Measurements from ENCODE around the gene PCDHA7.

DNA sequence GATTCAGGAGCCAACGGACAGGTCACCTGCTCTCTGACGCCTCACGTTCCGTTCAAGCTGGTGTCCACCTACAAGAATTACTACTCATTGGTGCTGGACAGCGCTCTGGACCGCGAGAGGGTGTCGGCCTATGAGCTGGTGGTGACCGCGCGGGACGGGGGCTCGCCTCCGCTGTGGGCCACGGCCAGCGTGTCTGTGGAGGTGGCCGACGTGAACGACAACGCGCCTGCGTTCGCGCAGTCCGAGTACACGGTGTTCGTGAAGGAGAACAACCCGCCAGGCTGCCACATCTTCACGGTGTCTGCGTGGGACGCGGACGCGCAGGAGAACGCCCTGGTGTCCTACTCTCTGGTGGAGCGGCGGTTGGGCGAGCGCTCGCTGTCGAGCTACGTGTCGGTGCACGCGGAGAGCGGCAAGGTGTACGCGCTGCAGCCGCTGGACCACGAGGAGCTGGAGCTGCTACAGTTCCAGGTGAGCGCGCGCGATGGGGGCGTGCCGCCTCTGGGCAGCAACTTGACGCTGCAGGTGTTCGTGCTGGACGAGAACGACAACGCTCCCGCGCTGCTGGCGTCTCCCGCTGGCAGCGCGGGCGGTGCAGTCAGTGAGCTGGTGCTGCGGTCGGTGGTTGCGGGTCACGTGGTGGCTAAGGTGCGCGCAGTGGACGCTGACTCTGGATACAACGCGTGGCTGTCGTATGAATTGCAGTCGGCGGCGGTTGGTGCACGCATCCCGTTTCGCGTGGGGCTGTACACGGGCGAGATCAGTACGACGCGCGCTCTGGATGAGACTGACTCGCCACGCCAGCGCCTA, 23.3 kb downstream of the PCDHA7 start:
- TF ChIP-seq, protein P1, sequence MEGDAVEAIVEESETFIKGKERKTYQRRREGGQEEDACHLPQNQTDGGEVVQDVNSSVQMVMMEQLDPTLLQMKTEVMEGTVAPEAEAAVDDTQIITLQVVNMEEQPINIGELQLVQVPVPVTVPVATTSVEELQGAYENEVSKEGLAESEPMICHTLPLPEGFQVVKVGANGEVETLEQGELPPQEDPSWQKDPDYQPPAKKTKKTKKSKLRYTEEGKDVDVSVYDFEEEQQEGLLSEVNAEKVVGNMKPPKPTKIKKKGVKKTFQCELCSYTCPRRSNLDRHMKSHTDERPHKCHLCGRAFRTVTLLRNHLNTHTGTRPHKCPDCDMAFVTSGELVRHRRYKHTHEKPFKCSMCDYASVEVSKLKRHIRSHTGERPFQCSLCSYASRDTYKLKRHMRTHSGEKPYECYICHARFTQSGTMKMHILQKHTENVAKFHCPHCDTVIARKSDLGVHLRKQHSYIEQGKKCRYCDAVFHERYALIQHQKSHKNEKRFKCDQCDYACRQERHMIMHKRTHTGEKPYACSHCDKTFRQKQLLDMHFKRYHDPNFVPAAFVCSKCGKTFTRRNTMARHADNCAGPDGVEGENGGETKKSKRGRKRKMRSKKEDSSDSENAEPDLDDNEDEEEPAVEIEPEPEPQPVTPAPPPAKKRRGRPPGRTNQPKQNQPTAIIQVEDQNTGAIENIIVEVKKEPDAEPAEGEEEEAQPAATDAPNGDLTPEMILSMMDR (IDR thresholded peaks at IDR 0.05): no peak
- TF ChIP-seq POLR2A (IDR thresholded peaks at IDR 0.05) (no peak), POLR2AphosphoS5 (IDR thresholded peaks at IDR 0.05) (no peak)
